Loucy (cell line): ENCODE results near the gene KAT2A.

Experiments
- H2AFZ ChIP-seq: fragments of 200-600 bp; sonication (generic); 2 replicates; pipeline ENCODE4 v1.6.0; 2016; ENCODE audit warnings: antibody characterized with exemption, mild to moderate bottlenecking, low read length, moderate library complexity
- H3F3A ChIP-seq: fragments of 200-600 bp; 2 replicates; pipeline ENCODE4 v1.6.0; 2016; ENCODE audit warnings: antibody characterized with exemption, low read depth, mild to moderate bottlenecking
- H3K27me3 ChIP-seq: fragments of 200-600 bp; sonication (generic); 2 replicates; pipeline ENCODE4 v1.6.1; 2014; ENCODE audit warnings: low read length, mild to moderate bottlenecking; ENCODE audit not compliant: insufficient read depth, poor library complexity, severe bottlenecking
- H3K36me3 ChIP-seq: fragments of 200-600 bp; sonication (generic); 2 replicates; pipeline ENCODE4 v1.6.1; 2016; ENCODE audit warnings: low read length; ENCODE audit not compliant: insufficient read depth
- H3K4me1 ChIP-seq: fragments of 200-600 bp; sonication (generic); 2 replicates; pipeline ENCODE4 v1.5.1; 2014; ENCODE audit warnings: low read length, mild to moderate bottlenecking; ENCODE audit not compliant: insufficient read depth, poor library complexity, severe bottlenecking
- H3K4me2 ChIP-seq: fragments of 200-600 bp; sonication (generic); 2 replicates; pipeline ENCODE4 v1.6.0; 2014; ENCODE audit warnings: antibody characterized with exemption, low read length, low read depth, mild to moderate bottlenecking; ENCODE audit not compliant: poor library complexity, severe bottlenecking
- H3K4me3 ChIP-seq: fragments of 200-600 bp; sonication (generic); 2 replicates; pipeline ENCODE4 v1.5.1; 2014; ENCODE audit warnings: low read length, mild to moderate bottlenecking, mixed read lengths; ENCODE audit not compliant: poor library complexity, severe bottlenecking
- H3K79me2 ChIP-seq: fragments of 200-600 bp; sonication (generic); 2 replicates; pipeline ENCODE4 v1.6.1; 2014; ENCODE audit warnings: low read length; ENCODE audit not compliant: insufficient read depth
- H3K9ac ChIP-seq: fragments of 200-600 bp; sonication (generic); 2 replicates; pipeline ENCODE4 v1.6.0; 2014; ENCODE audit warnings: mild to moderate bottlenecking, low read depth, low read length, moderate library complexity; ENCODE audit not compliant: poor library complexity, severe bottlenecking
- H3K9me2 ChIP-seq: fragments of 200-600 bp; sonication (generic); replicated peaks from 2 replicates; pipeline ENCODE4 v1.6.1; 2016; ENCODE audit warnings: low read depth, low read length, mixed read lengths
- H3K9me3 ChIP-seq: fragments of 200-600 bp; sonication (generic); 2 replicates; pipeline ENCODE4 v1.6.1; 2014; ENCODE audit warnings: mild to moderate bottlenecking, antibody characterized with exemption, low read length, low read depth; ENCODE audit not compliant: insufficient read depth
- H4K20me1 ChIP-seq: fragments of 200-600 bp; sonication (generic); 2 replicates; pipeline ENCODE4 v1.6.0; 2014; ENCODE audit warnings: antibody characterized with exemption, low read length, mild to moderate bottlenecking; ENCODE audit not compliant: insufficient read depth, poor library complexity, severe bottlenecking
- EZH2phosphoT487 ChIP-seq: fragments of 200-600 bp; IDR thresholded peaks from 2 replicates; pipeline ENCODE4 v1.6.1; 2018; ENCODE audit warnings: antibody characterized with exemption, mild to moderate bottlenecking, moderate library complexity, borderline replicate concordance
- TF ChIP-seq, protein P1 (sequence below): fragments of 200-600 bp; sonication (generic); conservative IDR thresholded peaks from 2 replicates; pipeline ENCODE4 v1.5.1; 2014; ENCODE audit warnings: mild to moderate bottlenecking, antibody characterized with exemption, low read length

Gene KAT2A

DNA sequence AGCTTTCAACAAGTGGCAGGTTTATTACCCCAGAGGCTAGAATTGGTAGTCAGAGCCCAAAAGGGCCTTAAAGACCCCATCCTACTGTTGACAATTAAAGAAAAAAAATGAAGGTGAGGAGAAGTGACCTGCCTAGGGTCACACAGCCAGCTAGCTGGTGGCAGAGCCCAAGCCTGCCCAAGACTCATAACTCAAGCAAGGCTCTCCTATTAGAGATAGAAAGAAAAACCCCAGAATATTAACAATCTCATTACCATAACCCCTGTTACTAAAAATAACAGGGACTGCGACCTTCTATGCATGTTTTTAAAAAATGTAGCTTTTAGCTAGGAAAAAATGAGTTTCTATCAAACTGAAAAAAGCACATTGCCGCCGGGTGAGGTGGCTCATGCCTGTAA is 15.5 kb upstream of the KAT2A start:
- H2AFZ ChIP-seq: no peak overlapping the region
- H3K9me3 ChIP-seq: no peaks in the 10 kb centered on the region
- peaks cover 11% of the 10 kb centered on the region; the same call in 1 of the 2 replicates for H3K36me3 ChIP-seq
- H3K4me3 ChIP-seq: no peak overlapping the region
- H3K4me1 ChIP-seq: peaks cover 34% of the 10 kb centered on the region
- H3K27me3 ChIP-seq: no peaks in the 10 kb centered on the region
- TF ChIP-seq EZH2phosphoT487: no peak
- TF ChIP-seq, protein P1, sequence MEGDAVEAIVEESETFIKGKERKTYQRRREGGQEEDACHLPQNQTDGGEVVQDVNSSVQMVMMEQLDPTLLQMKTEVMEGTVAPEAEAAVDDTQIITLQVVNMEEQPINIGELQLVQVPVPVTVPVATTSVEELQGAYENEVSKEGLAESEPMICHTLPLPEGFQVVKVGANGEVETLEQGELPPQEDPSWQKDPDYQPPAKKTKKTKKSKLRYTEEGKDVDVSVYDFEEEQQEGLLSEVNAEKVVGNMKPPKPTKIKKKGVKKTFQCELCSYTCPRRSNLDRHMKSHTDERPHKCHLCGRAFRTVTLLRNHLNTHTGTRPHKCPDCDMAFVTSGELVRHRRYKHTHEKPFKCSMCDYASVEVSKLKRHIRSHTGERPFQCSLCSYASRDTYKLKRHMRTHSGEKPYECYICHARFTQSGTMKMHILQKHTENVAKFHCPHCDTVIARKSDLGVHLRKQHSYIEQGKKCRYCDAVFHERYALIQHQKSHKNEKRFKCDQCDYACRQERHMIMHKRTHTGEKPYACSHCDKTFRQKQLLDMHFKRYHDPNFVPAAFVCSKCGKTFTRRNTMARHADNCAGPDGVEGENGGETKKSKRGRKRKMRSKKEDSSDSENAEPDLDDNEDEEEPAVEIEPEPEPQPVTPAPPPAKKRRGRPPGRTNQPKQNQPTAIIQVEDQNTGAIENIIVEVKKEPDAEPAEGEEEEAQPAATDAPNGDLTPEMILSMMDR: no peak
- H3K9me2 ChIP-seq: no peaks in the 10 kb centered on the region
- no peak overlapping the region for H3K9ac ChIP-seq
- H4K20me1 ChIP-seq: peaks cover 25% of the 10 kb centered on the region
- H3K4me2 ChIP-seq: no peak overlapping the region
- H3F3A ChIP-seq: no peaks in the 10 kb centered on the region
- H3K79me2 ChIP-seq: peaks cover 86% of the 10 kb centered on the region

DNA sequence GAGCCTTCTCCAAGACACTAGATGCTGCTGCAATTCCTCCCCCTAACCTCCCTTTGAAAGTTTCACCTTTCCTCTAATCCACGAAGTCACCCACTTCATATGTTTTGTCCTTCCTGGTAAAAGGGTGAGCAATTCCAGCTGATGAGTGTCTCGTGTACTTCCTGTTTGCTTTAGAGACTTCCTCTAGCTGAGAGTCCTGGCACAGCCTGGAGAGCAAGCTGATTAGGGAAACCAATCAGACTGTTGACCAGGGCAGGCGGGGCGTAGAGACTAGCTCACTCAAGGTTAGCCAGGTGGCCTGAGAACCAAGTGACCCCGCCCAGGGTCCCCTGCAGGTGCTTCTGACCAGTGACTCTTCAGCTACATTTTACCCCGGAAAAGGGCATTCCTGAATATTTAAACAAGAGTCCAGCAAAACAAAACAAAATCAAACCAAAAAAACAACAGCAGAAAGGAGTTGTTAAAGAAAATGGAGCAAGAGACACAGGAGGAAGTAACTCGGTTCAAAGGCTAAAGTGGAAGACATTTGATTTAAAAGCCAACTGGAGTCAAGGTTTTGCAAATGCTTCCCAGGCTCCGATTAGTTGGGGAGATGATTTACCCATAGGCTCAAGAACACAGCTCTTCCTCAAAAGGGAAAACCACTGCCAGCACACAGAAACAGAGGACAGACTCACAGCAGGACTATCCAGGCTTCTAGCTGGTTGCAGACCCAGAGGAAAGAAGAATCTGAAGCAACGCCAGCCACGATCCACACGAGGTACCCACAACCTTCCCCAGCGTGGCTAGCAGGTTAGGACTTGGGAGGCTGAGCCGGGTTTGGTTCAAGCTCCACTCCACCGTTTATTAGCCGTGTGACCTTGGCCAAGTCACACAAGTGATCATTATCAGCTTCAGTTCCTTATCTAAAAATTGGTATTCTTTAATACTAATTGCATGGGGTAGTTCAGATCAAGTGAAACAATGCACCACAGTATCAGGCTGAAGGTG is 14.8 kb upstream of the KAT2A start:
- Histone ChIP-seq H3K9ac (no peak overlapping the region), H3K27me3 (no peaks in the 10 kb centered on the region)

DNA sequence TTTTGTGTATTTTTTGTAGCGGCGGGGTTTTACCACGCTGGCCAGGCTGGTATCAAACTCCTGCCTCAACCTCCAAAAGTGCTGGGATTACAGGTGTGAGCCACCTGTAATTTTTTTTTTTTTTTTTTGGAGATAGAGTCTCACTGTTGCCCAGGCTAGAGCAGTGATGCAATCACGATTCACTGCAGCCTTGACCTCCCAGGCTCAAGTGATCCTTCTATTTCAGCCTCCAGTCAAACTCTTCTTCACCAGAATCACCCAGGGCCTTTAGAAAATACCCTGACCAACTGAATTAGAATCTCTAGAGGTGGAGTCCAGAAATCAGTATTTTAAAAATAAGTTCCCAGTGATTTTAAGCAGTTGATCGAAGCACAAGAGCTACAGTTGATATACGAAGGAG is 14.0 kb upstream of the KAT2A start:
- H3K4me3 ChIP-seq: no peak overlapping the region
- H3K27me3 ChIP-seq: no peaks in the 10 kb centered on the region
- H4K20me1 ChIP-seq: peaks cover 25% of the 10 kb centered on the region
- no peaks in the 10 kb centered on the region for H3K9me3 ChIP-seq
- TF ChIP-seq EZH2phosphoT487: no peak
- TF ChIP-seq, protein P1: no peak
- peaks cover 39% of the 10 kb centered on the region for H3K4me1 ChIP-seq
- no peak overlapping the region for H2AFZ ChIP-seq
- no peaks in the 10 kb centered on the region for H3F3A ChIP-seq
- peaks cover 89% of the 10 kb centered on the region for H3K79me2 ChIP-seq
- H3K9me2 ChIP-seq: no peaks in the 10 kb centered on the region
- H3K4me2 ChIP-seq: no peak overlapping the region
- H3K9ac ChIP-seq: no peak overlapping the region
- H3K36me3 ChIP-seq: peaks cover 16% of the 10 kb centered on the region; the same call in 1 of the 2 replicates

More for the DNA sequence above, 14.8 kb upstream of the KAT2A start:
- Histone ChIP-seq H2AFZ (no peak overlapping the region), H3K4me3 (no peak overlapping the region), H3K9me2 (no peaks in the 10 kb centered on the region), H3F3A (no peaks in the 10 kb centered on the region), H3K79me2 (peaks cover 86% of the 10 kb centered on the region), H3K36me3 (peaks cover 9% of the 10 kb centered on the region; the same call in 1 of the 2 replicates), H3K9me3 (no peaks in the 10 kb centered on the region), H3K4me1 (peaks cover 39% of the 10 kb centered on the region), H4K20me1 (peaks cover 25% of the 10 kb centered on the region), H3K4me2 (no peak overlapping the region)
- no peak for TF ChIP-seq EZH2phosphoT487
- TF ChIP-seq, protein P1: no peak
